NCI-H1436 (cell line): ENCODE results near the gene FUT8.

ENCODE experiments used
- DNase-seq: peaks from one replicate; lab custom pipeline; 2025; lab: John Stamatoyannopoulos, UW

FUT8 gene

GRCh38 chr14:65412032-65412846 is at the start of gene FUT8:
Gene FUT8 (plus strand): TSS chr14:65412730. CDS start chr14:65561564, 148,834 bp downstream.
- DNase-seq: peak; percentile 93

- no peak for DNase-seq
These were observed 45.5 kb upstream of the FUT8 start for GRCh38 chr14:65366802-65367565.

- no peak for DNase-seq
These were observed 43.0 kb upstream of the FUT8 start for GRCh38 chr14:65369560-65369959.

- DNase-seq: no peak
These were observed 41.7 kb upstream of the FUT8 start for GRCh38 chr14:65370801-65371248.

GRCh38 chr14:65371784-65372183 is 40.7 kb upstream of the FUT8 start:
- DNase-seq: no peak

- no peak for DNase-seq
These were observed 39.4 kb upstream of the FUT8 start for GRCh38 chr14:65373016-65373670.

GRCh38 chr14:65373671-65374039 is 38.9 kb upstream of the FUT8 start:
- DNase-seq: no peak

- DNase-seq: no peak
These were observed 35.0 kb upstream of the FUT8 start for GRCh38 chr14:65377576-65377975.

GRCh38 chr14:65382586-65382985 is 29.9 kb upstream of the FUT8 start:
- no peak for DNase-seq

GRCh38 chr14:65387171-65387570 is 25.4 kb upstream of the FUT8 start:
- DNase-seq: no peak

GRCh38 chr14:65387628-65388027 is 24.9 kb upstream of the FUT8 start:
- DNase-seq: no peak

- no peak for DNase-seq
These were observed 20.2 kb upstream of the FUT8 start for GRCh38 chr14:65392296-65392695.

GRCh38 chr14:65396082-65396910 is 16.2 kb upstream of the FUT8 start:
- no peak for DNase-seq

GRCh38 chr14:65403231-65403630 is 9.3 kb upstream of the FUT8 start:
- DNase-seq: no peak

GRCh38 chr14:65408113-65408512 is 4.4 kb upstream of the FUT8 start:
- no peak for DNase-seq

- DNase-seq: no peak
These were observed 1.9 kb upstream of the FUT8 start for GRCh38 chr14:65410640-65411039.

- peak; percentile 83 for DNase-seq
These were observed 886 bp upstream of the FUT8 start for GRCh38 chr14:65411656-65412031.

GRCh38 chr14:65412856-65413738 is 567 bp downstream of the FUT8 start:
- peak; percentile 74 for DNase-seq

- DNase-seq: no peak
These were observed 1.2 kb downstream of the FUT8 start for GRCh38 chr14:65413739-65414045.

GRCh38 chr14:65414961-65415589 is 2.5 kb downstream of the FUT8 start:
- DNase-seq: peak; percentile 7

- DNase-seq: no peak
These were observed 3.1 kb downstream of the FUT8 start for GRCh38 chr14:65415613-65416012.
